Testis (tissue), 2 donors: Measurements from ENCODE around the gene HRH3.

ENCODE experiments used
- POLR2A ChIP-seq: fragments of 450-650 bp; IDR thresholded peaks from one replicate; pipeline ENCODE4 v1.6.1; 2017; ENCODE audit warnings: antibody characterized with exemption, mild to moderate bottlenecking, moderate library complexity
- TF ChIP-seq, protein P1 (sequence below), 3 experiments: fragments of 450-650 bp in 2 of 3; fragments of 200-600 bp in 1 of 3; sonication (generic) in 1 of 3; IDR thresholded peaks; one replicate each; pipeline ENCODE4 v1.5.1; 2016 to 2019; ENCODE audit warnings: antibody characterized with exemption in 3 of 3, mild to moderate bottlenecking in 2 of 3, moderate library complexity in 1 of 3

- TF ChIP-seq, protein P1, sequence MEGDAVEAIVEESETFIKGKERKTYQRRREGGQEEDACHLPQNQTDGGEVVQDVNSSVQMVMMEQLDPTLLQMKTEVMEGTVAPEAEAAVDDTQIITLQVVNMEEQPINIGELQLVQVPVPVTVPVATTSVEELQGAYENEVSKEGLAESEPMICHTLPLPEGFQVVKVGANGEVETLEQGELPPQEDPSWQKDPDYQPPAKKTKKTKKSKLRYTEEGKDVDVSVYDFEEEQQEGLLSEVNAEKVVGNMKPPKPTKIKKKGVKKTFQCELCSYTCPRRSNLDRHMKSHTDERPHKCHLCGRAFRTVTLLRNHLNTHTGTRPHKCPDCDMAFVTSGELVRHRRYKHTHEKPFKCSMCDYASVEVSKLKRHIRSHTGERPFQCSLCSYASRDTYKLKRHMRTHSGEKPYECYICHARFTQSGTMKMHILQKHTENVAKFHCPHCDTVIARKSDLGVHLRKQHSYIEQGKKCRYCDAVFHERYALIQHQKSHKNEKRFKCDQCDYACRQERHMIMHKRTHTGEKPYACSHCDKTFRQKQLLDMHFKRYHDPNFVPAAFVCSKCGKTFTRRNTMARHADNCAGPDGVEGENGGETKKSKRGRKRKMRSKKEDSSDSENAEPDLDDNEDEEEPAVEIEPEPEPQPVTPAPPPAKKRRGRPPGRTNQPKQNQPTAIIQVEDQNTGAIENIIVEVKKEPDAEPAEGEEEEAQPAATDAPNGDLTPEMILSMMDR (IDR thresholded peaks at IDR 0.05), result no peak
- TF ChIP-seq POLR2A, result no peak
Observed at GRCh38 chr20:62191781-62192559, 28.1 kb downstream of the HRH3 start.
